HG03025 (cell line): ENCODE measurements around the gene GLS2.
"Not testable (repeated sequence)": the region's sequence is repeated elsewhere in the genome, so short reads cannot be mapped to it uniquely, and the experiment has no call there.

Source experiments
- ATAC-seq: cut with Tn5 transposase; IDR thresholded peaks from one replicate; pipeline ENCODE4 v1.9.1; 2021; ENCODE audit warnings: mild to moderate bottlenecking, moderate library complexity; ENCODE audit not compliant: unreplicated experiment, low FRiP score

The GLS2 gene

GRCh38 chr12:56493409-56494105, 5.6 kb upstream of the GLS2 start:
- not testable (repeated sequence) for ATAC-seq

GRCh38 chr12:56490360-56490759, 2.4 kb upstream of the GLS2 start:
- ATAC-seq = no peak

GRCh38 chr12:56487448-56488040, 417 bp downstream of the GLS2 start:
- ATAC-seq = peak; percentile 20

- no peak for ATAC-seq
Measured at GRCh38 chr12:56486694-56487093, 1.3 kb downstream of the GLS2 start.

GRCh38 chr12:56484566-56484965, 3.4 kb downstream of the GLS2 start:
- ATAC-seq = no peak

- ATAC-seq = no peak
Measured at GRCh38 chr12:56479625-56480024, 8.3 kb downstream of the GLS2 start.

GRCh38 chr12:56477521-56478225, 10.3 kb downstream of the GLS2 start:
- no peak for ATAC-seq

- no peak for ATAC-seq
Measured at GRCh38 chr12:56476972-56477432, 11.0 kb downstream of the GLS2 start.

GRCh38 chr12:56476143-56476542, 11.8 kb downstream of the GLS2 start:
- no peak for ATAC-seq

- no peak for ATAC-seq
Measured at GRCh38 chr12:56474389-56474788, 13.6 kb downstream of the GLS2 start.

GRCh38 chr12:56469007-56469930, 18.7 kb downstream of the GLS2 start:
- ATAC-seq = peak; percentile 4

GRCh38 chr12:56468216-56469006, 19.6 kb downstream of the GLS2 start, which contains the start of gene SPRYD4:
Gene SPRYD4 (plus strand): TSS chr12:56468578. CDS start chr12:56468592, 14 bp downstream.
- peak; percentile 72 for ATAC-seq

- no peak for ATAC-seq
Measured at GRCh38 chr12:56462565-56462964, 25.4 kb downstream of the GLS2 start.

- ATAC-seq = no peak
Measured at GRCh38 chr12:56461235-56462159, 26.5 kb downstream of the GLS2 start.

- no peak for ATAC-seq
Measured at GRCh38 chr12:56457817-56458216, 30.1 kb downstream of the GLS2 start.

GRCh38 chr12:56454557-56454956, 33.4 kb downstream of the GLS2 start, which contains the start of gene MIP:
Gene MIP (minus strand): TSS chr12:56454657. CDS start chr12:56454613, 44 bp downstream.
- no peak for ATAC-seq

GRCh38 chr12:56451147-56451546, 36.8 kb downstream of the GLS2 start:
- no peak for ATAC-seq

GRCh38 chr12:56450241-56450640, 37.7 kb downstream of the GLS2 start:
- no peak for ATAC-seq

- ATAC-seq = no peak
Measured at GRCh38 chr12:56449622-56449984, 38.4 kb downstream of the GLS2 start.
